SK-N-SH (cell line): ENCODE data around the gene XK. TPM values are rescaled to one million over a fixed set of nuclear protein-coding genes. Genes with fewer than 3 reads are reported as not detected.

Source experiments
- CTCF ChIA-PET: fragments of 300-600, 350-600 bp; formaldehyde crosslinking; extraction: SDS; loops from one replicate; lab custom pipeline; 2021; lab: Yijun Ruan, JAX
- POLR2A ChIA-PET: fragments of 350-600 bp; sonication (Branson Sonifier 250); formaldehyde crosslinking; extraction: SDS; loops from one replicate; lab custom pipeline; 2020; ENCODE audit warnings: antibody characterized with exemption, inconsistent platforms; lab: Yijun Ruan, JAX
- DNase-seq: peaks from one replicate; pipeline ENCODE4 v3.0.0; 2012
- H2AFZ ChIP-seq: fragments of 200-600 bp; sonication (generic); 2 replicates; pipeline ENCODE4 v1.8.1; 2016; ENCODE audit warnings: antibody characterized with exemption, mild to moderate bottlenecking, low read depth
- H3F3A ChIP-seq: fragments of 200-600 bp; sonication (generic); replicated peaks from 2 replicates; pipeline ENCODE3; 2016; ENCODE audit warnings: antibody characterized with exemption, mild to moderate bottlenecking; ENCODE audit not compliant: insufficient read depth
- H3K27ac ChIP-seq, 2 experiments: fragments of 200-500 bp in 1 of 2; fragments of 200-600 bp in 1 of 2; sonication (Bioruptor generic) in 1 of 2; sonication (generic), shearing (Covaris generic) in 1 of 2; 2 replicates each; pipeline versions ENCODE4 v1.5.1 to v1.6.1; 2014 to 2016; ENCODE audit warnings: low read depth in 2 of 2, inconsistent platforms in 1 of 2, low read length in 1 of 2, mild to moderate bottlenecking in 1 of 2, mixed read lengths in 1 of 2
- H3K27me3 ChIP-seq: fragments of 200-600 bp; sonication (generic), shearing (Covaris generic); 2 replicates; pipeline ENCODE4 v1.6.1; 2016; ENCODE audit warnings: mixed run types; ENCODE audit not compliant: insufficient read depth
- H3K36me3 ChIP-seq, 2 experiments: fragments of 200-500 bp in 1 of 2; fragments of 200-600 bp in 1 of 2; sonication (Bioruptor generic) in 1 of 2; sonication (generic) in 1 of 2; replicated peaks in 1 of 2; 2 replicates each; pipeline versions ENCODE3 to v1.5.1; 2014 to 2016; ENCODE audit warnings: low read length in 1 of 2, mild to moderate bottlenecking in 1 of 2; ENCODE audit not compliant: insufficient read depth in 2 of 2, control insufficient read depth in 1 of 2
- H3K4me1 ChIP-seq, 2 experiments: fragments of 200-500 bp in 1 of 2; fragments of 200-600 bp in 1 of 2; sonication (Bioruptor generic) in 1 of 2; sonication (generic), shearing (Covaris generic) in 1 of 2; 2 replicates each; pipeline versions ENCODE4 v1.5.1 to v1.6.1; 2014 to 2016; ENCODE audit warnings: low read depth in 1 of 2, low read length in 1 of 2, mixed run types in 1 of 2; ENCODE audit not compliant: insufficient read depth in 2 of 2, control insufficient read depth in 1 of 2
- H3K4me2 ChIP-seq: fragments of 200-600 bp; sonication (generic), shearing (Covaris generic); 2 replicates; pipeline ENCODE4 v1.6.1; 2017; ENCODE audit warnings: mixed run types
- H3K4me3 ChIP-seq, 2 experiments: fragments of 200-500 bp in 1 of 2; fragments of 200-600 bp in 1 of 2; sonication (Bioruptor generic) in 1 of 2; sonication (generic), shearing (Covaris generic) in 1 of 2; 2 replicates each; pipeline versions ENCODE4 v1.5.1 to v1.8.1; 2014 to 2016; ENCODE audit warnings: low read depth in 2 of 2, inconsistent platforms in 1 of 2, low read length in 1 of 2, mild to moderate bottlenecking in 1 of 2, mixed read lengths in 1 of 2, moderate library complexity in 1 of 2
- H3K79me2 ChIP-seq: fragments of 200-600 bp; sonication (generic); 2 replicates; pipeline ENCODE4 v1.8.1; 2017; ENCODE audit warnings: mild to moderate bottlenecking; ENCODE audit not compliant: insufficient read depth
- H3K9ac ChIP-seq: fragments of 200-600 bp; sonication (generic); 2 replicates; pipeline ENCODE4 v1.6.1; 2017; ENCODE audit warnings: mixed run types
- H3K9me2 ChIP-seq: fragments of 200-600 bp; sonication (generic); 2 replicates; pipeline ENCODE4 v1.6.1; 2017; ENCODE audit warnings: mixed run types
- H3K9me3 ChIP-seq: fragments of 200-600 bp; sonication (generic); 2 replicates; pipeline ENCODE4 v1.6.1; 2017; ENCODE audit warnings: mixed run types, mild to moderate bottlenecking, moderate library complexity
- H4K20me1 ChIP-seq: fragments of 200-600 bp; sonication (generic); 2 replicates; pipeline ENCODE4 v1.6.1; 2017; ENCODE audit warnings: mild to moderate bottlenecking, mixed run types; ENCODE audit not compliant: insufficient read depth
- CHD2 ChIP-seq: fragments of 150-350 bp; IDR thresholded peaks from 2 replicates; pipeline ENCODE4 v1.6.1; 2018; ENCODE audit warnings: low read length; ENCODE audit not compliant: partially characterized antibody
- FOXJ3 ChIP-seq: sonication (generic); formaldehyde crosslinking; IDR thresholded peaks from 2 replicates; pipeline ENCODE4 v1.5.1; 2020; ENCODE audit warnings: mild to moderate bottlenecking, missing genetic modification reagents
- MAX ChIP-seq: IDR thresholded peaks from 2 replicates; pipeline ENCODE4 v1.4.0; 2012; ENCODE audit warnings: low read depth
- RAD21 ChIP-seq: IDR thresholded peaks from 2 replicates; pipeline ENCODE4 v1.6.1; 2012; ENCODE audit warnings: mild to moderate bottlenecking, low read length
- REST ChIP-seq: IDR thresholded peaks from 2 replicates; pipeline ENCODE4 v1.6.1; 2012; ENCODE audit warnings: mild to moderate bottlenecking, low read depth, low read length, moderate library complexity
- WGBS: methylation state at CpG from one replicate; pipeline ENCODE4 v1.1.6; 2017; ENCODE audit warnings: low lambda C conversion rate; 5-methylcytosine and 5-hydroxymethylcytosine counted together
- polyA plus RNA-seq, 3 experiments: library from polyadenylated mRNA; depleted of rRNA; stranded (reverse); fragments of >200 nt; gene quantifications; 2 replicates each; pipeline ENCODE4 v1.2.3, GENCODE V29; 2012

The XK gene
- polyA plus RNA-seq, 1 of the 3 experiments (the other 2 are of a cell fraction), result not detected

- Histone ChIP-seq H3K36me3 (no peaks in the 10 kb centered on the region), H4K20me1 (no peaks in the 10 kb centered on the region), H3K4me2 (no peak within 1 kb of the TSS), H3F3A (no peaks in the 10 kb centered on the region), H3K9me3 (no peaks in the 10 kb centered on the region), H3K9ac (no peak within 1 kb of the TSS), H3K27ac (no peak within 1 kb of the TSS), H2AFZ (no peak within 1 kb of the TSS), H3K79me2 (no peaks in the 10 kb centered on the region), H3K27me3 (peaks cover 8% of the 10 kb centered on the region; the same call in 1 of the 2 replicates), H3K4me1 (no peaks in the 10 kb centered on the region), H3K9me2 (no peaks in the 10 kb centered on the region), H3K4me3 (no peak within 1 kb of the TSS)
- DNase-seq, result no peak
- CTCF ChIA-PET, result interaction anchor here (0.8 to 1.0 kb wide), 2 partner anchors 34 to 45 kb away, joined by 3 to 6 read pairs; no protein-coding TSS in a partner anchor
- POLR2A ChIA-PET, result no interaction called here
- 9% methylated on average over 2 of the region's 2 CpGs for WGBS
- TF ChIP-seq RAD21 (no peak), CHD2 (no peak)
These were observed 94.3 kb downstream of the XK start, which contains the start of gene CYBB for GRCh38 chrX:37779857-37780256. Gene CYBB, plus strand, starts transcription at chrX:37780059. Its CDS starts 19 bp downstream, at chrX:37780078.

GRCh38 chrX:37781081-37781480 is 95.5 kb downstream of the XK start:
- TF ChIP-seq REST (no peak), FOXJ3 (CRISPR knock-in tag) (no peak), CHD2 (no peak), MAX (no peak)
- Histone ChIP-seq H3K79me2 (no peaks in the 10 kb centered on the region), H3K4me3 (no peak overlapping the region), H2AFZ (no peak overlapping the region), H4K20me1 (no peaks in the 10 kb centered on the region), H3F3A (no peaks in the 10 kb centered on the region), H3K27ac (no peak overlapping the region), H3K9me3 (no peaks in the 10 kb centered on the region), H3K27me3 (peaks cover 12% of the 10 kb centered on the region; the same call in 1 of the 2 replicates), H3K9ac (no peak overlapping the region), H3K9me2 (no peaks in the 10 kb centered on the region), H3K4me1 (no peaks in the 10 kb centered on the region), H3K36me3 (no peaks in the 10 kb centered on the region), H3K4me2 (no peak overlapping the region)
- no peak for DNase-seq
- ChIA-PET POLR2A (no interaction called here), CTCF (interaction anchor here (0.6 kb wide), 1 partner anchor 35 kb away, joined by 3 read pairs; no protein-coding TSS in a partner anchor)
- WGBS, result 21% methylated on average over 4 of the region's 4 CpGs

Other genes with a start within 250 kb of the XK start
- under 0.01 TPM in 2 replicates for gene LANCL3, start 114.1 kb upstream of the XK start, polyA plus RNA-seq (2012; rRNA removed)
- gene CYBB, start 94.3 kb downstream of the XK start, polyA plus RNA-seq (2012; rRNA removed), result not detected in 2 replicates
- gene DYNLT3, start 161.8 kb downstream of the XK start, polyA plus RNA-seq (2012; rRNA removed), result 7.3 and 10.5 TPM in 2 replicates